ENCODE results near the gene KDM4E.

GRCh38 chr11:94975599-94975998, 49.5 kb upstream of the KDM4E start:
- TF ChIP-seq ZNF253 (CRISPR knock-in tag; conservative IDR thresholded peaks at IDR 0.05): no peak
- TF ChIP-seq MEF2D (tag; conservative IDR thresholded peaks at IDR 0.05; ENCODE audit: low read depth): no peak
- TF ChIP-seq ZNF143 (CRISPR knock-in tag; IDR thresholded peaks at IDR 0.05): no peak
- no peak for TF ChIP-seq HNRNPK (IDR thresholded peaks at IDR 0.05; ENCODE audit: low read depth, low read length, poor library complexity, severe bottlenecking)
- no peak for TF ChIP-seq LCOR (CRISPR knock-in tag; IDR thresholded peaks at IDR 0.05)
- no peak for TF ChIP-seq FOXK1 (CRISPR knock-in tag; IDR thresholded peaks at IDR 0.05; ENCODE audit: borderline replicate concordance)
- TF ChIP-seq ATF3 (IDR thresholded peaks at IDR 0.05): no peak
- TF ChIP-seq ATF3 (CRISPR knock-in tag; conservative IDR thresholded peaks at IDR 0.05): no peak
- no peak for TF ChIP-seq SMAD4 (CRISPR knock-in tag; conservative IDR thresholded peaks at IDR 0.05)
- no peak for TF ChIP-seq NFIC (IDR thresholded peaks at IDR 0.05)
- no peak for TF ChIP-seq POLR2AphosphoS5 (IDR thresholded peaks at IDR 0.05; ENCODE audit: control insufficient read depth, insufficient read depth, low read depth, low read length)
- no peak for TF ChIP-seq TCF7L2 (IDR thresholded peaks at IDR 0.05; ENCODE audit: low read depth, low read length)
- no peak for TF ChIP-seq ATF4 (CRISPR knock-in tag; IDR thresholded peaks at IDR 0.05)
- TF ChIP-seq, protein P1, sequence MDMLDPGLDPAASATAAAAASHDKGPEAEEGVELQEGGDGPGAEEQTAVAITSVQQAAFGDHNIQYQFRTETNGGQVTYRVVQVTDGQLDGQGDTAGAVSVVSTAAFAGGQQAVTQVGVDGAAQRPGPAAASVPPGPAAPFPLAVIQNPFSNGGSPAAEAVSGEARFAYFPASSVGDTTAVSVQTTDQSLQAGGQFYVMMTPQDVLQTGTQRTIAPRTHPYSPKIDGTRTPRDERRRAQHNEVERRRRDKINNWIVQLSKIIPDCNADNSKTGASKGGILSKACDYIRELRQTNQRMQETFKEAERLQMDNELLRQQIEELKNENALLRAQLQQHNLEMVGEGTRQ (CRISPR knock-in tag; IDR thresholded peaks at IDR 0.05): no peak
- TF ChIP-seq CTCF (IDR thresholded peaks at IDR 0.05 in 2 of 3, conservative IDR thresholded peaks at IDR 0.05 in 1 of 3; ENCODE audit: insufficient read depth in 2 of 3, low read depth in 1 of 3, low read length in 3 of 3): no peak

Data from K562 (cell line).